Skin of body (tissue), 2 donors: ENCODE data around the gene HEATR1. TPM values are rescaled to one million over a fixed set of nuclear protein-coding genes. Genes with fewer than 3 reads are reported as not detected.
"Not testable (repeated sequence)": the region's sequence is repeated elsewhere in the genome, so short reads cannot be mapped to it uniquely, and the experiment has no call there.

Experiments used
- DNase-seq: peaks from one replicate; lab custom pipeline; 2025; lab: John Stamatoyannopoulos, UW
- total RNA-seq: library from RNA; depleted of rRNA; stranded (reverse); fragments of >200 nt; gene quantifications from one replicate; pipeline ENCODE4 v1.2.3, GENCODE V29; 2014

Gene HEATR1
- total RNA-seq, 1 donor from 2014 or later: 30.8 TPM

DNA sequence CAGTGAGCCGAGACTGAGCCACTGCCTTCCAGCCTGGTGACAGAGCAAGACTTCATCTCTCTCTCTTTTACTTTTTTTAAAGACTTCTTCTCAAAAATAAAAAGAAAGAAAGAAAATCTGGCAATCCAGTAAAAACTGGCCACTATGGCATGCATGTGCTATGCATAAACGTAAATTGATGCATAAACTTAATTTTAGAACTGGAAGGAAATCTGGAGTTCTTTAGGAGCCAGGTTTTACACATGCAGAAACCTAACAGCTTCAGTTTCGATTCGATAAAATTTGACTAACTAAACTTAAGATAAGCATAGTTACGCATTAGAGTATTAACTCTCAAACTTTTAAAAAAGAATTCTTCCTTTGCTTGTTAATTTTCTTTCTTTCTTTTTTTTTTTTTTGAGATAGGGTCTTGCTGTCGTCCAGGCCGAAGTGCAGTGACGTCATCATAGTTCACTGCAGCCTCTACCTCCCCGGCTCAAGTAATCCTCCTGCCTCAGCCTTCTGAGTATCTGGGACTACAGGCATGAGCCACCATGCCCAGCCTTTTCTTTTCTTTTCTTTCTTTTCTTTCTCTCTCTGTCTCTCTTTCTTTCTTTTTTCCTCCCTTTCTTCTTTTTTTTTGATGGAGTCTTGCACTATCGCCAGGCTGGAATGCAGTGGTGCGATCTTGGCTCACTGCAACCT, 92.4 kb downstream of the HEATR1 start:
- DNase-seq: no peak

GRCh38 chr1:236509647-236510401, 94.5 kb downstream of the HEATR1 start:
- no peak for DNase-seq

DNA sequence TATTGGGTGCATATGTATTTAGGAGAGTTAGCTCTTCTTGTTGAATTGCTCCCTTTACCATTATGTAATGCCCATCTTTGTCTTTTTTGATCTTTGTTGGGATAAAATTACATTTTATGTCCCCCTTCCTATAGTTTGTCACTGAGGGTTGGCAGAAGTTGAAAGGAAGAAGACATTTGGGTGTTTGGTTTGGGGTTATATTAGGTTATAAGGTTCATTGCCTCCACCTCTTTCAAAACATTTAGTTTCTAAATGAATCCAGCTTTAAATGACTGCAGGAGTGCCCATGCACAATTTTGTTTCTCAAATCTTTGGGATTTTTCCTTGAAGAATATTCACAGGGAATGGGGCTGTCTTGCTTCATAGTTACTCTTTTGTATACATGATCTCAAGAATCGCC, 95.1 kb downstream of the HEATR1 start:
- no peak for DNase-seq

- DNase-seq: no peak
These were observed 95.7 kb downstream of the HEATR1 start for GRCh38 chr1:236508593-236509027.

GRCh38 chr1:236507022-236507700, 97.2 kb downstream of the HEATR1 start:
- DNase-seq: no peak

DNA sequence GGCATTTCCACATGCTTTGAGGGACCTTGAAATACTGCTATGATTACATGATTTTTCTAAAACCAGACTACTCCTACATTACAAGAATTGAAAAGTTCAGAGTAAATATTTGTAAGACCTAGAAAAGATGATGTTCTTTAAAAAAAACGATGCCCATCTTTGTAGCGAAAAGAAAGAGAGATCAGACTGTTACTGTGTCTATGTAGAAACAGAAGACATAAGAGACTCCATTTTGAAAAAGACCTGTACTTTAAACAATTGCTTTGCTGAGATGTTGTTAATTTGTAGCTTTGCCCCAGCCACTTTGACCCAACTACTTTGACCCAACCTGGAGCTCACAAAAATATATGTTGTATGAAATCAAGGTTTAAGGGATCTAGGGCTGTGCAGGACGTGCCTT, 100.0 kb downstream of the HEATR1 start:
- DNase-seq: not testable (repeated sequence)

DNA sequence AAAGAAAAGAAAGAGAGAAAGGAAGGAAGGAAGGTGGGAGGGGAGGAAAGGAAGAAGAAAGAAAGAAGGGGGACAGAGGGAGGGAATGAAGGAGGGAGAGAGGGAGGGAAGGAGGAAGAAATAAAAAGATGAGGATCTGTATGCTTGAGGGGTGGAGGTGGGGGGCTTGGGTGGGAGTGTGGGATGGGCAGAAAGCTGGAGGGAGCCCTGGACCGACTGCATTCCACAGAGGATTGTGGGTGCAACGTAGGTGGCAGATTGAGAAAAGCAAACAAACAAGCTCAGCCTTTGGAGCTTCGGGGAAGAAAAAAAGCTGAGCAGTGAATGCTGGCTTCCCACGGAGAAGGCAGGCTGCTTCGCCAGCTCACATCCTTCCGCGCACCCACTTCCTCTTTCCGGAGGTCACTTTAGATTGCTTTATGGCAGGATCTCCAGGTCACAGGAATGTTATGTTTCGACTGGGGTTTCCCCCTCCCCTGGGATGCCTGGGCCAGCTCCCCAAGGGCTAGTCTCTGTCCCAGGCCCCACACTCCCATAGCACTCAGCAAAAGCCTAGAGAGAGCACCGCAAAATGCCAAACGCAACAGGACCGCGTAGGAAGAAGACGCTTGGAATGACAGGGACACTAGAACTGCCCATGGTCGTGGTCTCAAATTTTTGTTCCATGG, 101.2 kb downstream of the HEATR1 start:
- DNase-seq: peak; percentile 21

- no peak for DNase-seq
These were observed 101.7 kb downstream of the HEATR1 start for GRCh38 chr1:236502579-236502971.

GRCh38 chr1:236501093-236501492, 103.2 kb downstream of the HEATR1 start:
- no peak for DNase-seq

Other genes with a start within 250 kb of the HEATR1 start
- 3.0 TPM for gene EDARADD, start 210.2 kb downstream of the HEATR1 start, total RNA-seq
- gene LGALS8, start 80.5 kb downstream of the HEATR1 start, total RNA-seq: 90.4 TPM
- 111 TPM for gene ACTN2, start 82.0 kb upstream of the HEATR1 start, total RNA-seq
- 27.9 TPM for gene MTR, start 190.8 kb upstream of the HEATR1 start, total RNA-seq